ENCODE data around the gene TMC3. TPM values are rescaled to one million over a fixed set of nuclear protein-coding genes. Genes with fewer than 3 reads are reported as not detected.
A peak's percentile ranks its signal among the peaks of the same experiment; 100 is the strongest.

The TMC3 gene
- total RNA-seq, 3 donors from 2014 or later = 0.95 TPM; not detected in 2

DNA sequence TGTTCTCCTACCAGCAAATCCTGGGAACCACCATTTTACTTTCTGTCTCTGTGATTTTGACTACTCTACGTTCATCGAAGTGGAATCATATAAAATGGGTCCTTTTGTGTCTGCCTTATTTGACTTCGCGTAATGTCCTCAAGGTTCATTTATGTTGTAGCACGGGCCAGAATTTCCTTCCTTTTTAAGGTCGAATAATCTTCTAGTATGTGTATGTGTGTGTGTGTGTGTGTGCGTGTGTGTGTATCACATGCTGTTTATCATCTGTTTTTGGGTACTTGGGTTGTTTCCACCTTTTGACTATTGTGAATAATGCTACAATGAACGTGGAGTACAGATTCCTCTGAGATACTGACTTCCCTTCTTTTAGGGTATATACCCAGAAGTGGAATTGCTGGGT is 85.4 kb downstream of the TMC3 start:
- H3K36me3 ChIP-seq (ENCODE audit: low read depth) = no peaks in the 10 kb centered on the region
- H3K4me3 ChIP-seq = no peak overlapping the region
- TF ChIP-seq, protein P1, sequence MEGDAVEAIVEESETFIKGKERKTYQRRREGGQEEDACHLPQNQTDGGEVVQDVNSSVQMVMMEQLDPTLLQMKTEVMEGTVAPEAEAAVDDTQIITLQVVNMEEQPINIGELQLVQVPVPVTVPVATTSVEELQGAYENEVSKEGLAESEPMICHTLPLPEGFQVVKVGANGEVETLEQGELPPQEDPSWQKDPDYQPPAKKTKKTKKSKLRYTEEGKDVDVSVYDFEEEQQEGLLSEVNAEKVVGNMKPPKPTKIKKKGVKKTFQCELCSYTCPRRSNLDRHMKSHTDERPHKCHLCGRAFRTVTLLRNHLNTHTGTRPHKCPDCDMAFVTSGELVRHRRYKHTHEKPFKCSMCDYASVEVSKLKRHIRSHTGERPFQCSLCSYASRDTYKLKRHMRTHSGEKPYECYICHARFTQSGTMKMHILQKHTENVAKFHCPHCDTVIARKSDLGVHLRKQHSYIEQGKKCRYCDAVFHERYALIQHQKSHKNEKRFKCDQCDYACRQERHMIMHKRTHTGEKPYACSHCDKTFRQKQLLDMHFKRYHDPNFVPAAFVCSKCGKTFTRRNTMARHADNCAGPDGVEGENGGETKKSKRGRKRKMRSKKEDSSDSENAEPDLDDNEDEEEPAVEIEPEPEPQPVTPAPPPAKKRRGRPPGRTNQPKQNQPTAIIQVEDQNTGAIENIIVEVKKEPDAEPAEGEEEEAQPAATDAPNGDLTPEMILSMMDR (IDR thresholded peaks at IDR 0.05) = no peak
- H3K4me1 ChIP-seq (ENCODE audit: low read depth) = no peaks in the 10 kb centered on the region
- no peaks in the 10 kb centered on the region for H3K9me3 ChIP-seq
- DNase-seq (no peak), ATAC-seq (no peak)
- intact Hi-C loops (cut with DNase I, micrococcal nuclease) = no loop called here

DNA sequence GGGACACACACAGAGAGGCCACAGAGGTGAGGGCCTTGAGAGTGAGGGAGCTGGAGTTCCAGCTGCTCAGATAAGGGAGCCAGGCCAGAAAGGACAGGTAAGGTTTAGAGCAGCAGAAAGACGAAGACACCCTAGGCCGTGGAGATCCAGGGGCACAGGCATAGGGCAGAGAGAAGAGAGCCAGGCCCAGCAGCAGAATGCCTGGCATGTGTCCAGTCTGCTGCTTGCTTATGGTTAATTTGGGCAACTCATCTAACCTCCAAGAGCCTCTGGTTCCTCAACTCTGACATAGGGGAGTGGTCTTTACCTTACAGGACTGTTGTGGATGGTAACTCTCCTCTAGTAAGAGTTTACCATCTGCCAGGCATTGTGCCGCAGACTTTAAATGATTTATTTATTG is 86.0 kb downstream of the TMC3 start:
- Histone ChIP-seq H3K4me1 (ENCODE audit: low read depth) (no peaks in the 10 kb centered on the region), H3K9me3 (no peaks in the 10 kb centered on the region), H3K36me3 (ENCODE audit: low read depth) (no peaks in the 10 kb centered on the region), H3K4me3 (no peak overlapping the region)
- DNase-seq = no peak
- intact Hi-C loops (cut with DNase I, micrococcal nuclease) = no loop called here
- ATAC-seq = no peak
- TF ChIP-seq, protein P1 (IDR thresholded peaks at IDR 0.05) = no peak

DNA sequence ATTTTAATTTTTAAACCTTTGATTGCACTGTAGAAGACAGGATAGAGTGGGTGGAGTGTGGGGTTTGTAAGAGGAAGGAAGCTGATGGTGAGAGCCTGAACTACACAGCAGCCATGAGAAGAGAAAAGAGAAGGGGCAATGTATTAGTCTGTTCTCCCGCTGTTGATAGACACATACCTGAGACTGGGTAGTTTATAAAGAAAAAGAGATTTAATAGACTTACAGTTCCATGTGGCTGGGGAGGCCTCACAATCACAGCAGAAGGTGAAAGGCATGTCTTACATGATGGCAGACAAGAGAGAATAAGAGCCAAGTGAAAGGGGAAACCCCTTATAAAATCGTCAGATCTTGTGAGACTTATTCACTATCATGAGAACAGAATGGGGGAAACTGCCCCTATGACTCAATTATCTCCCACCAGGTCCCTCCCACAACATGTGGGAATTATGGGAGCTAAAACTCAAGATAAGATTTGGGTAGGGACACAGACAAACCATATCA is 87.3 kb downstream of the TMC3 start:
- no peaks in the 10 kb centered on the region for H3K4me1 ChIP-seq (ENCODE audit: low read depth)
- ATAC-seq (peak; percentile 71), DNase-seq (no peak)
- H3K36me3 ChIP-seq (ENCODE audit: low read depth) = no peaks in the 10 kb centered on the region
- H3K9me3 ChIP-seq = no peaks in the 10 kb centered on the region
- intact Hi-C loops (cut with DNase I, micrococcal nuclease) = no loop called here
- H3K4me3 ChIP-seq = no peak overlapping the region
- TF ChIP-seq, protein P1 (IDR thresholded peaks at IDR 0.05) = no peak

DNA sequence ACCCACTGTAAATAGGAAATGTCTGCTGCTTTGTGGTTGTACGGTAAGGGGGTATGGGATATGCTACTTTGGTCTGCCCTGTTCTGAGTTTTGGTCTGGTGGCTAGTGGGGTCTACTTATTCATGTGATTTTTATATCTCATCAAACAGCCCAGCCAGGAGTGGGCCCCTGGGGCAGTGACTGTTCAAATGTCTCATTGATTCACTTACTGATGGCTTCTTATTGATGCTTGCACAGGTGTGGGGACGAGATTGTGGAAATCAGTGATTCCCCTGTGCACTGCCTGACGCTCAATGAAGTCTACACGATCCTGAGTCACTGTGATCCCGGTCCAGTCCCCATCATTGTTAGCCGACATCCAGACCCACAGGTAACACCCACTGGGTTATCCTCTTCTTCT is 88.6 kb downstream of the TMC3 start:
- Histone ChIP-seq H3K4me3 (no peak overlapping the region), H3K4me1 (ENCODE audit: low read depth) (peaks cover 9% of the 10 kb centered on the region), H3K36me3 (ENCODE audit: low read depth) (no peaks in the 10 kb centered on the region), H3K9me3 (no peaks in the 10 kb centered on the region)
- ATAC-seq (no peak), DNase-seq (no peak)
- intact Hi-C loops (cut with DNase I, micrococcal nuclease) = no loop called here
- TF ChIP-seq, protein P1 (IDR thresholded peaks at IDR 0.05) = no peak

DNA sequence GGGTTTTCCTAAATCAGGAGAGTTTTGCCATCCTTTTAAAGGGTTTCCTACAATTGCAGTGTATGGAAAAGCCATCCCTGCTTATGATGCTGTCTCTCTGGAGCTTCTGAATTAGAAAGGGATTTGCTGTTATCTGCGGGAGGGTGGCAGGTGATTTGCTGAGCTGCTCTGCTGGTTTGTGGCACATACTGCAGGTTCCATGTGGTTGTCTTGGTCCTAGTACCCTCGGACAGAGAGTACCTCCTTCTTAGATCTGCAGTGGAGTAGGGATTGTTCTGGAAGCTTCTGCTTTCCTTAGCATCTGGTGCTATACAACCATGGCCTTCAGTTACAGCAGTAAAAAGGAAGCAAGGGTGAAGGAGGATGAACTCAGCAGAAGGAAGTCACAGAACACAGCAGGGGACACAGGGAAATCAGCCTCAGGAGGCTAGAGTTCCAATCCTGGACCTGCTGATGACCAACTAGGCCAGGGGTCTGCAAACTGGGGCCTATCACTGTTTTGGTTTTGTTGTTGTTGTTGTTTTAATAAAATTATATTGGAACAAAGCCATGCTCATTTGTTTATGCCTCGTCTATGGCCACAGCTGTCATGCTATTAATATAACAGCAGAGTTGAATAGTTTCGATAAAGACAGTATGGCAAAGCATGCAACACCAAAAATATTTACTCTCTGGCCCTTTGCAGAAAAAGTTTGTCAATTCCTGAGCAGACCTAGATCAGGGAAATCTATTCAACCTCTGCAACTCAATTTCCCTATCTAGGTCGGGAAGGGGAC is 89.6 kb downstream of the TMC3 start:
- H3K9me3 ChIP-seq = no peaks in the 10 kb centered on the region
- no peak for ATAC-seq
- no peak for DNase-seq
- peaks cover 18% of the 10 kb centered on the region for H3K4me1 ChIP-seq (ENCODE audit: low read depth)
- TF ChIP-seq, protein P1 (IDR thresholded peaks at IDR 0.05) = no peak
- intact Hi-C loops (cut with DNase I, micrococcal nuclease) = no loop called here
- no peaks in the 10 kb centered on the region for H3K36me3 ChIP-seq (ENCODE audit: low read depth)
- no peak overlapping the region for H3K4me3 ChIP-seq

All from mucosa of descending colon (tissue), 3 donors.